ENCODE results near the gene QPCTL. TPM values are rescaled to one million over a fixed set of nuclear protein-coding genes. Genes with fewer than 3 reads are reported as not detected.

Gene QPCTL
- polyA plus RNA-seq, 1 experiment, result 6.7 TPM

DNA sequence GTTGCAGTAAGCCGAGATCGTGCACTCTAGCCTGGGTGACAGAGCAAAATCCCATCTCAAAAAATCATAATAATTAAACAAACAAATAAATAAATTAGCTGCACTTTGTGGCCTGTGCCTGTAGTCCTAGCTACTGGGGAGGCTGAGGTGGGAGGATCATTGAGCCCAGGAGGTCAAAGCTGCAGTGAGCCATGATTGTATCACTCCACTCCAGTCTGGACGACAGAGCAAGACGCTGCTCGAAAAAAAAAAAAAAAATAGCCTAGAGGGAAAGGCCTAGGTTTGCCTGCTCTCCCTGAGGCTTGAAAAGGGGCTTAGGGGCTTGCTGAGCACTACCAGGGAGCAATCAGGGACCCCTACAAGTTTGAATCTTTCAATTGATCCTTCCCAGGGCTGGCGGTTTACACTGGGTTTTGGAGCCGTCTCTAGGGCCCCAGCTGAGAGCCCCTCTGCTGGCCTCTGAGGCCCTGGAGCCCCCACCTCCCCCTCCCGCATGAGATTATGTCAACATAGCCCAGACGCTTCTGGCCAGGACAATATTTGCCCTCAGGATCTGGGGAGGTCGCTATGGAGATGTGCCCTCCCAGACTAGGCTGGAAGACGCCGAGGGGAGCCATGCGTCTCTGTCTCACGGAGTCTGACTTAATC lies 34.8 kb upstream of the QPCTL start:
- no peaks in the 10 kb centered on the region for H3K9me3 ChIP-seq (ENCODE audit: control insufficient read depth, insufficient read depth, low read length)
- no peak overlapping the region for H3K4me3 ChIP-seq (ENCODE audit: low read depth, low read length)
- no peak for DNase-seq (ENCODE audit: low read depth, low spot score)
- CTCF ChIA-PET, result interaction anchor here (0.6 to 0.7 kb wide), 2 partner anchors 610 to 1072 kb away, joined by 4 to 6 read pairs; no protein-coding TSS in a partner anchor
- H3K27me3 ChIP-seq (ENCODE audit: control insufficient read depth, insufficient read depth, low read length), result peaks cover 3% of the 10 kb centered on the region
- TF ChIP-seq, protein P1, sequence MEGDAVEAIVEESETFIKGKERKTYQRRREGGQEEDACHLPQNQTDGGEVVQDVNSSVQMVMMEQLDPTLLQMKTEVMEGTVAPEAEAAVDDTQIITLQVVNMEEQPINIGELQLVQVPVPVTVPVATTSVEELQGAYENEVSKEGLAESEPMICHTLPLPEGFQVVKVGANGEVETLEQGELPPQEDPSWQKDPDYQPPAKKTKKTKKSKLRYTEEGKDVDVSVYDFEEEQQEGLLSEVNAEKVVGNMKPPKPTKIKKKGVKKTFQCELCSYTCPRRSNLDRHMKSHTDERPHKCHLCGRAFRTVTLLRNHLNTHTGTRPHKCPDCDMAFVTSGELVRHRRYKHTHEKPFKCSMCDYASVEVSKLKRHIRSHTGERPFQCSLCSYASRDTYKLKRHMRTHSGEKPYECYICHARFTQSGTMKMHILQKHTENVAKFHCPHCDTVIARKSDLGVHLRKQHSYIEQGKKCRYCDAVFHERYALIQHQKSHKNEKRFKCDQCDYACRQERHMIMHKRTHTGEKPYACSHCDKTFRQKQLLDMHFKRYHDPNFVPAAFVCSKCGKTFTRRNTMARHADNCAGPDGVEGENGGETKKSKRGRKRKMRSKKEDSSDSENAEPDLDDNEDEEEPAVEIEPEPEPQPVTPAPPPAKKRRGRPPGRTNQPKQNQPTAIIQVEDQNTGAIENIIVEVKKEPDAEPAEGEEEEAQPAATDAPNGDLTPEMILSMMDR (IDR thresholded peaks at IDR 0.05; ENCODE audit: low read depth, low read length), result no peak
- POLR2A ChIA-PET, result no interaction called here
- H3K27ac ChIP-seq (ENCODE audit: low read depth, low read length), result no peak overlapping the region

DNA sequence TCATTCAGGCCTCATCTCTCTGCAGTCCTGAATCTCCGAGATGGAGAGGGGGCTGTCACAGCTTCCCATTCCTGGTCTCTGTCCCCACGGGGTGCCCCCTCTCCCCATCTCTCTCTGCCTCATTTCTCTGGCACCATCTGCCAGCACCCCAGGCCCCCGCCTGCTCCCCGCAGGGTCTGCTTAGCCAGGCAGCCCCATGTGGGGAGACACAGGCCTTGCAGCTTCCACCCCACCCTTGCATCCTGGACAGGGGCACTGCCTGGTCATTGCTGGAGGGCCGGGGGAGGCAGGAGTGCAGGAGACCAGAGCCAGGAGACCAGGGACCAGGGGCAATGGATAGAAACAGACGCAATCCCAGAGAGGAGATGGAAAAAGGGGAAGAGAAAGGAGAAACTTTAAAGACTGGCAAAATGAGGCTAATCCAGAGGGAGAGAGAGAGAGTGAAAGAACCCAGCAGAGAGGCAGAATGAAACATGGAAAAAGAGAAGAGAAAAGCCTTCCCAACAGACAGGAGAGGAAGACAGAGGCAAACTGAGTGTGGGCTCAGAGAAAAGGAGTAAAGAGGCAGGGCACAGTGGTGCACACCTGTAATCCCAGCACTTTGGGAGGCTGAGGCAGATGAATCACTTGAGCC lies 33.3 kb upstream of the QPCTL start:
- peaks cover 4% of the 10 kb centered on the region for H3K27me3 ChIP-seq (ENCODE audit: control insufficient read depth, insufficient read depth, low read length)
- POLR2A ChIA-PET, result no interaction called here
- CTCF ChIA-PET, result interaction anchor here (0.5 kb wide), 1 partner anchor 65 kb away, joined by 7 read pairs; no protein-coding TSS in a partner anchor

DNA sequence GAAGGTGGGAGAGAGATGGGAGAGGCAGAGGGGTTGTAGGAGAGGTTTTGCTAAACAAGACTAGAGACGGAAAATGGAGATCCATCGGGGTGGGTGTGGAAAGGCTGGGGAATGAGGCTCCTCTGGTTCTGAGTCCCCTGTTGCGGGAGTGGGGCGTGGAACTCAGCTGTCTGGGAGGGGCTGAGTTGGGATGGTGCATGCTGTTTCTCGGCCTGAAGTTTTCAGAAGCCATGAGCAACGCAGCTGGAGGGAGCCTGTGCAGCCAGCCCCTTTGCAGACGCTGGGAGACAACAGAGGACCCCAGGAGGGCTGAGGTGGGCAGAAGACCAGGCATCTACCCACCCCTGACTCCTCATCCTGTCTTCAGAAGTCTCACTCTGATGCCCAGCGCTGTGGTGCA lies 31.8 kb upstream of the QPCTL start:
- POLR2A ChIA-PET, result no interaction called here
- no peak for DNase-seq (ENCODE audit: low read depth, low spot score)
- TF ChIP-seq, protein P1 (IDR thresholded peaks at IDR 0.05; ENCODE audit: low read depth, low read length), result no peak

More for the DNA sequence above, 33.3 kb upstream of the QPCTL start:
- DNase-seq (ENCODE audit: low read depth, low spot score), result no peak
- H3K4me3 ChIP-seq (ENCODE audit: low read depth, low read length), result no peak overlapping the region
- no peaks in the 10 kb centered on the region for H3K9me3 ChIP-seq (ENCODE audit: control insufficient read depth, insufficient read depth, low read length)
- TF ChIP-seq, protein P1 (IDR thresholded peaks at IDR 0.05; ENCODE audit: low read depth, low read length), result no peak
- no peak overlapping the region for H3K27ac ChIP-seq (ENCODE audit: low read depth, low read length)

DNA sequence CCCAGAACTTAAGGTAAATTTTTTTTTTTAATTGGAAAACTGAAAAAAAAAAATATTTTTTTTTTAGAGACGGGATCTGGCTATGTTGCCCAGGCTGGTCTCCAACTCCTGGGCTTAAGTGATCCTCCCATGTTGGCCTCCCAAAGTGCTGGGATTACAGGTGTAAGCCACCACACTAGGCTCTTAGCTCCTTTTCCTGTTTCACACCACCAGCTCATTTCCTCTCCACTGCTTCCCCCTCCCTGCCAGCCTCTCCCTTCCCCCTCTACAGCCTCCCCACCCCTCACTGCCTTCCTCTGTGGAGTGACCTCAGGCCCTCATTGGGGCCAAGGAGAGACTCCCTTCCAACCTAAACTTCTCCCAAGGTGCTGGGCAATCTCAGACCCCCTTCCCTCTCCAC lies 28.7 kb upstream of the QPCTL start:
- Histone ChIP-seq H3K27me3 (ENCODE audit: control insufficient read depth, insufficient read depth, low read length) (peaks cover 7% of the 10 kb centered on the region), H3K4me3 (ENCODE audit: low read depth, low read length) (no peak overlapping the region), H3K9me3 (ENCODE audit: control insufficient read depth, insufficient read depth, low read length) (no peaks in the 10 kb centered on the region), H3K27ac (ENCODE audit: low read depth, low read length) (no peak overlapping the region)
- ChIA-PET POLR2A (no interaction called here), CTCF (no interaction called here)
- DNase-seq (ENCODE audit: low read depth, low spot score), result no peak
- TF ChIP-seq, protein P1 (IDR thresholded peaks at IDR 0.05; ENCODE audit: low read depth, low read length), result no peak

More for the DNA sequence above, 31.8 kb upstream of the QPCTL start:
- Histone ChIP-seq H3K27me3 (ENCODE audit: control insufficient read depth, insufficient read depth, low read length) (peaks cover 7% of the 10 kb centered on the region), H3K9me3 (ENCODE audit: control insufficient read depth, insufficient read depth, low read length) (no peaks in the 10 kb centered on the region), H3K4me3 (ENCODE audit: low read depth, low read length) (no peak overlapping the region), H3K27ac (ENCODE audit: low read depth, low read length) (no peak overlapping the region)
- CTCF ChIA-PET, result interaction anchor here (0.6 kb wide), 2 partner anchors 17 to 221 kb away, joined by 3 to 4 read pairs; no protein-coding TSS in a partner anchor

DNA sequence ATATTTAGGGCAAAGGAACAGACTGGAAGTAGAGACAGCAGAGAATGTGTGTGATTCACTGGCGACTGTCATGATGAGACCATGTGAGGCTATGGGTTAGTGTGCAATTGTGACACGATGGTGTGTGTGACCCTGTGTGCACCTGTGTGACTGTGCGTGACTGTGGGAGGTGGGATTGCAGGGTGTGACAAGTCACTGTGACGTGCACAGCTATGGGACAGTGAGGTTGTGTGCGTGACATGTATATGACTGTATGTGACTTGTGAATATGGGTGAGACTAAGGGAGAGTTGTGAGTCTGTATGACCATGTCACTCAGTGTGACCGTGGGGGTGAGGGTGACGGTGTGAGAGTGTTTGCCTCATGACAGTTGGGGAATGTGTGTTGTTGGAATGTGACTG lies 27.9 kb upstream of the QPCTL start:
- Histone ChIP-seq H3K27me3 (ENCODE audit: control insufficient read depth, insufficient read depth, low read length) (peaks cover 7% of the 10 kb centered on the region), H3K4me3 (ENCODE audit: low read depth, low read length) (no peak overlapping the region), H3K9me3 (ENCODE audit: control insufficient read depth, insufficient read depth, low read length) (no peaks in the 10 kb centered on the region; the same call in 1 of the 2 replicates), H3K27ac (ENCODE audit: low read depth, low read length) (no peak overlapping the region)
- ChIA-PET POLR2A (no interaction called here), CTCF (no interaction called here)
- DNase-seq (ENCODE audit: low read depth, low spot score), result no peak
- TF ChIP-seq, protein P1 (IDR thresholded peaks at IDR 0.05; ENCODE audit: low read depth, low read length), result no peak
